ENCODE data around the gene DPYSL5. TPM values are rescaled to one million over a fixed set of nuclear protein-coding genes. Genes with fewer than 3 reads are reported as not detected.
"Not testable (repeated sequence)": the region's sequence is repeated elsewhere in the genome, so short reads cannot be mapped to it uniquely, and the experiment has no call there.

DPYSL5 gene
- total RNA-seq, 1 donor from 2014 or later = 2.9 TPM

- H3K4me3 Mint-ChIP-seq (ENCODE audit: unreplicated experiment) = no peak overlapping the region
- no peak overlapping the region for H2AFZ ChIP-seq (ENCODE audit: low read depth, low read length)
- H3K79me2 ChIP-seq (ENCODE audit: insufficient read depth, low read length) = no peaks in the 10 kb centered on the region
- no peaks in the 10 kb centered on the region for H3K9me3 Mint-ChIP-seq (ENCODE audit: unreplicated experiment)
- H3K4me1 ChIP-seq (ENCODE audit: insufficient read depth, low read length) = peaks cover 6% of the 10 kb centered on the region
- H3K9ac ChIP-seq (ENCODE audit: low read length) = no peak overlapping the region
- H3K4me1 Mint-ChIP-seq (ENCODE audit: low read depth, unreplicated experiment) = peaks cover 14% of the 10 kb centered on the region
- H3K27ac ChIP-seq (ENCODE audit: low read depth, low read length) = no peak overlapping the region
- peak overlapping the region; percentile 19 for H3K27ac Mint-ChIP-seq (ENCODE audit: unreplicated experiment)
- H3K36me3 ChIP-seq (ENCODE audit: insufficient read depth, low read length) = no peaks in the 10 kb centered on the region
- peak; percentile 22 for DNase-seq (ENCODE audit: low read depth)
- no peaks in the 10 kb centered on the region for H4K20me1 ChIP-seq (ENCODE audit: insufficient read depth, low read length)
- peaks cover 3% of the 10 kb centered on the region for H3K27me3 ChIP-seq (ENCODE audit: insufficient read depth, low read length)
- no peaks in the 10 kb centered on the region for H3K36me3 Mint-ChIP-seq (ENCODE audit: low read depth, unreplicated experiment)
- H3K4me2 ChIP-seq (ENCODE audit: low read length) = no peak overlapping the region
- H3K27me3 Mint-ChIP-seq (ENCODE audit: low read depth, unreplicated experiment) = peaks cover 11% of the 10 kb centered on the region
- no peaks in the 10 kb centered on the region for H3K9me3 ChIP-seq (ENCODE audit: insufficient read depth, low read depth, low read length)
- TF ChIP-seq EZH2 (IDR thresholded peaks at IDR 0.05; ENCODE audit: insufficient read depth, low read length) (no peak), CTCF (IDR thresholded peaks at IDR 0.05; ENCODE audit: insufficient read depth, low read depth, low read length) (peak; percentile 54)
- no peak for FAIRE-seq
- H3K4me3 ChIP-seq (ENCODE audit: insufficient read depth, low read depth, low read length) = no peak overlapping the region
Observed at GRCh38 chr2:26922405-26923188, 74.7 kb downstream of the DPYSL5 start.

GRCh38 chr2:26923189-26923466 lies 75.2 kb downstream of the DPYSL5 start:
- H3K27ac ChIP-seq (ENCODE audit: low read depth, low read length); H2AFZ ChIP-seq (ENCODE audit: low read depth, low read length); H3K9me3 Mint-ChIP-seq (ENCODE audit: unreplicated experiment); H3K4me1 ChIP-seq (ENCODE audit: insufficient read depth, low read length); FAIRE-seq; H3K9ac ChIP-seq (ENCODE audit: low read length); H3K36me3 ChIP-seq (ENCODE audit: insufficient read depth, low read length); H3K4me3 ChIP-seq (ENCODE audit: insufficient read depth, low read depth, low read length); H3K79me2 ChIP-seq (ENCODE audit: insufficient read depth, low read length); H3K4me2 ChIP-seq (ENCODE audit: low read length); H3K27me3 ChIP-seq (ENCODE audit: insufficient read depth, low read length); H3K36me3 Mint-ChIP-seq (ENCODE audit: low read depth, unreplicated experiment); DNase-seq (ENCODE audit: low read depth); H3K9me3 ChIP-seq (ENCODE audit: insufficient read depth, low read depth, low read length); H3K4me3 Mint-ChIP-seq (ENCODE audit: unreplicated experiment); H4K20me1 ChIP-seq (ENCODE audit: insufficient read depth, low read length): not testable (repeated sequence)
- Mint-ChIP-seq H3K27me3 (ENCODE audit: low read depth, unreplicated experiment) (peaks cover 14% of the 10 kb centered on the region), H3K4me1 (ENCODE audit: low read depth, unreplicated experiment) (peaks cover 14% of the 10 kb centered on the region), H3K27ac (ENCODE audit: unreplicated experiment) (peak overlapping the region; percentile 19)

- Histone ChIP-seq H3K4me2 (ENCODE audit: low read length) (no peak overlapping the region), H3K4me1 (ENCODE audit: insufficient read depth, low read length) (peaks cover 6% of the 10 kb centered on the region), H3K9me3 (ENCODE audit: insufficient read depth, low read depth, low read length) (no peaks in the 10 kb centered on the region), H4K20me1 (ENCODE audit: insufficient read depth, low read length) (no peaks in the 10 kb centered on the region), H2AFZ (ENCODE audit: low read depth, low read length) (no peak overlapping the region), H3K9ac (ENCODE audit: low read length) (no peak overlapping the region), H3K27ac (ENCODE audit: low read depth, low read length) (no peak overlapping the region), H3K4me3 (ENCODE audit: insufficient read depth, low read depth, low read length) (no peak overlapping the region), H3K27me3 (ENCODE audit: insufficient read depth, low read length) (peaks cover 3% of the 10 kb centered on the region), H3K79me2 (ENCODE audit: insufficient read depth, low read length) (no peaks in the 10 kb centered on the region), H3K36me3 (ENCODE audit: insufficient read depth, low read length) (no peaks in the 10 kb centered on the region)
- Mint-ChIP-seq H3K4me1 (ENCODE audit: low read depth, unreplicated experiment) (peaks cover 14% of the 10 kb centered on the region), H3K4me3 (ENCODE audit: unreplicated experiment) (no peak overlapping the region), H3K27me3 (ENCODE audit: low read depth, unreplicated experiment) (peaks cover 11% of the 10 kb centered on the region), H3K36me3 (ENCODE audit: low read depth, unreplicated experiment) (no peaks in the 10 kb centered on the region), H3K9me3 (ENCODE audit: unreplicated experiment) (no peaks in the 10 kb centered on the region), H3K27ac (ENCODE audit: unreplicated experiment) (peak overlapping the region; percentile 94)
- no peak for FAIRE-seq
- no peak for DNase-seq (ENCODE audit: low read depth)
- TF ChIP-seq EZH2 (IDR thresholded peaks at IDR 0.05; ENCODE audit: insufficient read depth, low read length) = no peak
- TF ChIP-seq CTCF (IDR thresholded peaks at IDR 0.05; ENCODE audit: insufficient read depth, low read depth, low read length) = no peak
Observed at GRCh38 chr2:26924731-26925099, 76.8 kb downstream of the DPYSL5 start.

All from astrocyte (in vitro differentiated cells and primary cell).